ENCODE results near the gene CAMK2G. TPM values are rescaled to one million over a fixed set of nuclear protein-coding genes. Genes with fewer than 3 reads are reported as not detected.

CAMK2G gene
- total RNA-seq, 6 experiments from 2014 or later, result 8.3 to 10.7 (median 9.4) TPM

DNA sequence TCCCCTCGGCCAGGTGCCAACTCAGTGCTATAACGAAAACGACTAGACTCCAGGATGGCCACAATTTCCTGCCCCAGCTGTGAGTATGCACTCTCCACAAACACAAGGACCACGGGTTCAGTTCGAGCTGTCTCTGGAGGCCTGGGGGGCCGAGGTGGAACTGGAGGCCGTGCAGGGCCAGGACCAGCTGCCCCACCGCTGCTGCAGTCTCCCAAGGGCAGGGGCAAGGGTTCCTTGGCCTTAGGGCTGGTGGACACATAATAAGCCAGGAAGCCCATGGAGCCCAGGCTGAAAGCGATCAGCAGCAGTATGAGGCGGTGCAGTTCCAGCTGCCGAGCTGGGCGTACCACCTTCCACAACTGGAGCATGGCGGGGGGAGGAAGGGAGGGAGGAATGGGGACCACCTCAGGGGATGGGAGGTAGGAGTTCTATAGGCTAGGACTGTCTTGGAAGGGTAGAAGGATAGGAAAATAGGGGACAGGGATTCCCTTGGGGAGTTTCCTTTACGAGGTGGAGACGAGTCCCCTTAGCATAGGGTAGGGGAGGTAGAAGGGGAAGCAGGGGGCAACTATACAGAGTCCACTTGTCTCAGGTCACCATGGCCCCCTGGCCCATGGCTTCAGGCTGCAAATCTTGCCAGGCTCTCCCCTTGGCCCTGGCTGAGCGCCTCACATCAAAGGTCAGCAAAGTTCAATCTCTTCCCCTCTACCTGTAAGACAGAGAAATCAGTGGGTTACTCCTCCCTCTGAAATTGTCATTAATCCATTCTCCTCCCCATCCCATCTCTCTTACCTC, 66.1 kb downstream of the CAMK2G start:
- H3K36me3 ChIP-seq, result peaks cover 0 to 30% (median 12%) of the 10 kb centered on the region in 4 donors
- no peaks in the 10 kb centered on the region for H3K9me3 ChIP-seq

DNA sequence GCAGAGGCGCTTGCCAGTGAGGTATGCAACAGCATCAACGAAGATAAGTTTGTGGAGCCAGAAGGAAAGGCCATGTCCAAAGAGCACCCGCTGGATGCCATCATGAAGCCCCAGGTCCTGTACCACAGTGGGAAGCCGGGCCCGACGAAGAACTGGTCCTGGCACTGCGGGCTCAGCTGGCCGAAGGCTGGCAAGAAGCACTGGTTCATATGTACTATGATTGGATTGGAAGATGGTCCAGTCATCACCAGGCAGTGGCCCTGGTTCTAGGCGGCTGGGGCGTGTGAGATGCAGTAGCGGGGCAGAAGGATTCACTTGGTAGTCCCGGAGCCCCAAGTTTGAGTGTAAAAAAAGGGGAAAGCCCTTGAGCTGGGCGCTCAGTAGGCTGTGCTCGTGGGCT, 66.9 kb downstream of the CAMK2G start:
- H3K4me1 ChIP-seq, result peaks cover 0 to 23% (median 0%) of the 10 kb centered on the region in 4 donors
- TF ChIP-seq, protein P1, sequence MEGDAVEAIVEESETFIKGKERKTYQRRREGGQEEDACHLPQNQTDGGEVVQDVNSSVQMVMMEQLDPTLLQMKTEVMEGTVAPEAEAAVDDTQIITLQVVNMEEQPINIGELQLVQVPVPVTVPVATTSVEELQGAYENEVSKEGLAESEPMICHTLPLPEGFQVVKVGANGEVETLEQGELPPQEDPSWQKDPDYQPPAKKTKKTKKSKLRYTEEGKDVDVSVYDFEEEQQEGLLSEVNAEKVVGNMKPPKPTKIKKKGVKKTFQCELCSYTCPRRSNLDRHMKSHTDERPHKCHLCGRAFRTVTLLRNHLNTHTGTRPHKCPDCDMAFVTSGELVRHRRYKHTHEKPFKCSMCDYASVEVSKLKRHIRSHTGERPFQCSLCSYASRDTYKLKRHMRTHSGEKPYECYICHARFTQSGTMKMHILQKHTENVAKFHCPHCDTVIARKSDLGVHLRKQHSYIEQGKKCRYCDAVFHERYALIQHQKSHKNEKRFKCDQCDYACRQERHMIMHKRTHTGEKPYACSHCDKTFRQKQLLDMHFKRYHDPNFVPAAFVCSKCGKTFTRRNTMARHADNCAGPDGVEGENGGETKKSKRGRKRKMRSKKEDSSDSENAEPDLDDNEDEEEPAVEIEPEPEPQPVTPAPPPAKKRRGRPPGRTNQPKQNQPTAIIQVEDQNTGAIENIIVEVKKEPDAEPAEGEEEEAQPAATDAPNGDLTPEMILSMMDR (IDR thresholded peaks at IDR 0.05), result no peak
- TF ChIP-seq POLR2A (IDR thresholded peaks at IDR 0.05), result no peak
- H3K4me3 ChIP-seq, result no peak overlapping the region
- H3K27ac ChIP-seq, result no peak overlapping the region
- H3K36me3 ChIP-seq, result peaks cover 0 to 37% (median 18%) of the 10 kb centered on the region in 4 donors
- DNase-seq (peak in 2 of 3 donors; percentile 13 to 39), ATAC-seq (no peak)
- intact Hi-C loops (cut with DNase I), result no loop called here
- no peaks in the 10 kb centered on the region for H3K27me3 ChIP-seq
- WGBS (ENCODE audit: insufficient coverage, low coverage, low lambda C conversion rate, missing lambda C conversion rate), result 100% methylated on average over 1 of the region's 14 CpGs
- no peaks in the 10 kb centered on the region for H3K9me3 ChIP-seq

More for the DNA sequence above, 66.1 kb downstream of the CAMK2G start:
- intact Hi-C loops (cut with DNase I), result no loop called here
- DNase-seq (no peak), ATAC-seq (no peak)
- H3K27ac ChIP-seq, result no peak overlapping the region
- H3K4me3 ChIP-seq, result no peak overlapping the region
- TF ChIP-seq, protein P1 (IDR thresholded peaks at IDR 0.05), result no peak
- TF ChIP-seq POLR2A (IDR thresholded peaks at IDR 0.05), result no peak
- no peaks in the 10 kb centered on the region for H3K27me3 ChIP-seq
- WGBS (ENCODE audit: insufficient coverage, low coverage, low lambda C conversion rate, missing lambda C conversion rate), result 93% methylated on average over 13 of the region's 16 CpGs
- peaks cover 0 to 23% (median 0%) of the 10 kb centered on the region in 4 donors for H3K4me1 ChIP-seq

DNA sequence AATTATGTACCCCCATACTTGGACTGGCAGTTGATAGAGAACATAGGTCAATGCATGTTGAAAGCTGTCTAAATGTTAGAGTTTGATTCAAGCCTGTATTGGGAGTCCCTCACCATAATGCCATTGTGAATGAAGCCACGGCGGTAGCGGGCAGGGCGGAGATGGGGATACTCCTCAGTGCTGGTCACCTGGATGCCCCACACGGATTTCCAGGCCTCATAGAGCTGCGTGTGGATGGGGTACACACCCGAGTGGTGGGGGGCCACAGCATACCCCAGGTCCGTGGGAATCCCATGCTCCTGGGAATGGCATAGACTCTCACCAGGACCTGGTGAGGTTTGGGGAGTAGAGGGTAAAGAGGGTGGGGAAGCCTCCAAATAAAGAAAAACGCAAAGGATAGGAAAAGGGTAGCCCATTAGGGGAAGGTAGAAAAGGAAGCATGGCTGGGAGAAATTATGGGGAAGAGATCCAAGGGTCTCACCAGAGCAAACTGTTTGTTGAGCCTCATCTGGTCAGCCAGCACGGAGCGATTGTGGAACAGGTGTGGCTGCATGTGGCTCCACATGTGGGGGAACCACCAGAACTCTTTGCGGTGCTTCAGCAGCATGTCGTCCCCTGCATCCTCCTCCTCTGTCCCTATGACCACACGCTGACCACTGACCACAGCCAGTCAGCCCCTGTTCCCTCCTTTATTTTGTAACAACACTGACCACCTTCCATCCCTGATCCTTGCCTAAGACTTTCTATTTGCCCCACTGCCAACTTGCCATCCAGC, 68.0 kb downstream of the CAMK2G start:
- TF ChIP-seq, protein P1 (IDR thresholded peaks at IDR 0.05), result no peak
- TF ChIP-seq POLR2A (IDR thresholded peaks at IDR 0.05), result no peak
- ATAC-seq (no peak), DNase-seq (peak in 2 of 3 donors; percentile 13 to 41)
- Histone ChIP-seq H3K4me3 (no peak overlapping the region), H3K9me3 (no peaks in the 10 kb centered on the region), H3K36me3 (peaks cover 3 to 48% (median 24%) of the 10 kb centered on the region in 4 donors), H3K4me1 (peaks cover 0 to 17% (median 0%) of the 10 kb centered on the region in 4 donors), H3K27ac (no peak overlapping the region), H3K27me3 (no peaks in the 10 kb centered on the region)
- intact Hi-C loops (cut with DNase I), result no loop called here
- WGBS (ENCODE audit: insufficient coverage, low coverage, low lambda C conversion rate, missing lambda C conversion rate), result 90% methylated on average over 5 of the region's 14 CpGs

DNA sequence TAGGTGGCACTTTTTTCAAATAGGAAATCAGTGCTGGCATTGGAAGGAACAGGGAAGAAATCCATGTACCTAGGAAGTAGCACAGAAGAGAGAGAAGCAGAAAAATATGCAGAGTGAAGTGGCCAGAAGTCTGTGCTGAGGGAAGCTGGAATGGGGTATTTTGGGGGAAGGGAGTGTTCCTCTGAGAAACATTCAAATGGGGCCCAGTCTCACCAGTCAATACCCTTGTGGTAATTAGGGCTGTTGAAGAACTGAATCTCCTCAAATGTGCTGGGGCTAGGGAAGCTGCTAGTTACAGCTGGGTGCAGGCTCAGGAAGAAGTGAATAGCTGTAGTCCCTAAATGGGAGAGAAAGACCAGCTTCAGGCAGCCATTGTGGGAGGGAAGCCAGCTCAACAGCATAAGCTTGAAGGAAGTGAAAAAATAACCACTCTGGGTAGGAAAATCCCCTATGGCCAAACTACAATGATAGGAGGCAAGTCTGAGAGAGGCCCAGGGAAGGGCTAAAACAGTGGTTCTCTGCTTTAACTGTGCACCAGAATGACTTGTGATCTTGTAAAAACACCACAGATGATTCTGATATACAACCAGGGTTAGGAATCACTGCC, 70.6 kb downstream of the CAMK2G start:
- intact Hi-C loops (cut with DNase I), result no loop called here
- no peaks in the 10 kb centered on the region for H3K27me3 ChIP-seq
- H3K36me3 ChIP-seq, result peaks cover 3 to 72% (median 32%) of the 10 kb centered on the region in 4 donors
- H3K4me1 ChIP-seq, result no peaks in the 10 kb centered on the region
- ATAC-seq (peak in 1 of 4 donors; percentile 21), DNase-seq (peak in 1 of 3 donors; percentile 10)
- no peaks in the 10 kb centered on the region for H3K9me3 ChIP-seq
- H3K4me3 ChIP-seq, result no peak overlapping the region
- H3K27ac ChIP-seq, result no peak overlapping the region
- TF ChIP-seq, protein P1 (IDR thresholded peaks at IDR 0.05), result no peak
- TF ChIP-seq POLR2A (IDR thresholded peaks at IDR 0.05), result no peak

All from right lobe of liver (tissue), 6 donors.